Suprapubic skin (tissue), 4 donors: Measurements from ENCODE around the gene IFT43.

Experiments
- EP300 ChIP-seq: sonication (generic); formaldehyde crosslinking; IDR thresholded peaks from one replicate; pipeline ENCODE4 v1.6.1; 2017; ENCODE audit warnings: antibody characterized with exemption
- POLR2A ChIP-seq, 2 donors: fragments of 450-650 bp; IDR thresholded peaks; one replicate each; pipeline ENCODE4 v1.6.1; 2017; ENCODE audit warnings: antibody characterized with exemption in 2 of 2, mild to moderate bottlenecking in 2 of 2, moderate library complexity in 2 of 2
- POLR2AphosphoS5 ChIP-seq, 3 donors: sonication (generic); formaldehyde crosslinking; IDR thresholded peaks; one replicate each; pipeline ENCODE4 v1.6.1; 2017; ENCODE audit warnings: antibody characterized with exemption in 3 of 3
- TF ChIP-seq, protein P1 (sequence below), 2 donors: fragments of 200-600 bp in 1 of 2; fragments of 450-650 bp in 1 of 2; sonication (generic) in 1 of 2; IDR thresholded peaks; one replicate each; pipeline ENCODE4 v1.5.1; 2016 to 2019; ENCODE audit warnings: antibody characterized with exemption in 2 of 2, mild to moderate bottlenecking in 1 of 2, moderate library complexity in 1 of 2

DNA sequence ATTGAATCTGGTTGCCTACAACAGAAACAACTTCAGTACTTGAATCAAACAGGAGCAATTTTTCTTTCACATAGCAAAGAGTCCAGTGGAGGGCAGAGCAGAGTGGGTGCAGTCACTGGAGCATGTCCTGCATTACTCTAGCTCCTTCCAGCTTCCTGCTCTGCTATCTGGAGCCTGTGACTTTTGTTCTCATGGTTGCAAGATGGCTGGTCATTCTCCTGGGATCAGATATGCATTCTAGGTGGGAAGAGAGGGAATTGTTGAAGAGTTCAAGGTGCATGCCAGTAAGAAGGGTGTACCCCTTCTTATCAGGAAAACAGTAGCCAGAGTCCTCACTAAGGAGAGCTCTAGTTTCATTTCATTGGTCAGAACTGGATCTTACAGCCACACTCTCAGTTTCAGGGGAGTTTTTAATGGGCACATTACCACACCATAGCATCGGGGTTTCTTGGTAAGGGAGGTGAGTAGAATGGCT is 8.0 kb downstream of the IFT43 start:
- TF ChIP-seq, protein P1, sequence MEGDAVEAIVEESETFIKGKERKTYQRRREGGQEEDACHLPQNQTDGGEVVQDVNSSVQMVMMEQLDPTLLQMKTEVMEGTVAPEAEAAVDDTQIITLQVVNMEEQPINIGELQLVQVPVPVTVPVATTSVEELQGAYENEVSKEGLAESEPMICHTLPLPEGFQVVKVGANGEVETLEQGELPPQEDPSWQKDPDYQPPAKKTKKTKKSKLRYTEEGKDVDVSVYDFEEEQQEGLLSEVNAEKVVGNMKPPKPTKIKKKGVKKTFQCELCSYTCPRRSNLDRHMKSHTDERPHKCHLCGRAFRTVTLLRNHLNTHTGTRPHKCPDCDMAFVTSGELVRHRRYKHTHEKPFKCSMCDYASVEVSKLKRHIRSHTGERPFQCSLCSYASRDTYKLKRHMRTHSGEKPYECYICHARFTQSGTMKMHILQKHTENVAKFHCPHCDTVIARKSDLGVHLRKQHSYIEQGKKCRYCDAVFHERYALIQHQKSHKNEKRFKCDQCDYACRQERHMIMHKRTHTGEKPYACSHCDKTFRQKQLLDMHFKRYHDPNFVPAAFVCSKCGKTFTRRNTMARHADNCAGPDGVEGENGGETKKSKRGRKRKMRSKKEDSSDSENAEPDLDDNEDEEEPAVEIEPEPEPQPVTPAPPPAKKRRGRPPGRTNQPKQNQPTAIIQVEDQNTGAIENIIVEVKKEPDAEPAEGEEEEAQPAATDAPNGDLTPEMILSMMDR (IDR thresholded peaks at IDR 0.05), result no peak
- TF ChIP-seq POLR2A (IDR thresholded peaks at IDR 0.05) (no peak), POLR2AphosphoS5 (IDR thresholded peaks at IDR 0.05) (no peak), EP300 (no peak)
